ENCODE measurements around the gene RPN2. TPM values are rescaled to one million over a fixed set of nuclear protein-coding genes. Genes with fewer than 3 reads are reported as not detected.

RPN2 gene
- total and polyA plus RNA-seq, 2 donors from 2014 or later, result 175 to 207 TPM

DNA sequence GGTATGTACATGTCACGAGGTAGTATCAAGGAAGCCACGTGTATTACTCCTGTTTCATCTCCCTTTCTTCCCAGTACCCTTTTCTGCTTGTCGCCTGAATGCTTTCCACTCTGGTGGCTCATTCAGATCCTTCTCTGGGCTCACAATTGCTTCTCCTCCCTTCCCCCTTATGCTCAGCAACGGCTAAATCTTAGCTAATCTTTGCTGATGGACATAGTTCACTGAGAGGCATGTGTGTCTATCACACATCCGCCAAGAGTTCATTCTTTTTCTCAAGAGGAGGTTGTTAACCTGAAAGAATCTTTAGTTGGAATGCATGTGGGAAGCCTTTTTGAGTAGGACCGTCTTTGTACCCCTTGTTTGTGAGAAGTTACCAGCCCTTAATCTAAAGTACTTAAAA lies 26.0 kb downstream of the RPN2 start:
- no peak for TF ChIP-seq CTCF (IDR thresholded peaks at IDR 0.05; ENCODE audit: borderline replicate concordance, extremely low read depth, insufficient read depth)
- Histone ChIP-seq H3K27me3 (ENCODE audit: control insufficient read depth, insufficient read depth, low read length) (no peaks in the 10 kb centered on the region), H3K9me3 (ENCODE audit: control insufficient read depth in 2 of 3, insufficient read depth in 1 of 3, low read length in 3 of 3) (no peaks in the 10 kb centered on the region), H3K9ac (ENCODE audit: low read length in 3 of 3) (no peak overlapping the region), H3K36me3 (ENCODE audit: control insufficient read depth in 2 of 3, insufficient read depth in 3 of 3, low read length in 3 of 3) (peaks cover 8 to 62% (median 42%) of the 10 kb centered on the region in 3 donors), H3K27ac (ENCODE audit: low read depth in 2 of 2, low read length in 2 of 2) (no peak overlapping the region), H3K4me1 (ENCODE audit: control insufficient read depth in 2 of 3, insufficient read depth in 2 of 3, low read depth in 1 of 3, low read length in 3 of 3) (no peaks in the 10 kb centered on the region), H3K4me3 (ENCODE audit: low read length in 3 of 3) (no peak overlapping the region)
- no peak for DNase-seq
- FAIRE-seq, result no peak
- intact Hi-C loops (cut with DNase I), result no loop called here

DNA sequence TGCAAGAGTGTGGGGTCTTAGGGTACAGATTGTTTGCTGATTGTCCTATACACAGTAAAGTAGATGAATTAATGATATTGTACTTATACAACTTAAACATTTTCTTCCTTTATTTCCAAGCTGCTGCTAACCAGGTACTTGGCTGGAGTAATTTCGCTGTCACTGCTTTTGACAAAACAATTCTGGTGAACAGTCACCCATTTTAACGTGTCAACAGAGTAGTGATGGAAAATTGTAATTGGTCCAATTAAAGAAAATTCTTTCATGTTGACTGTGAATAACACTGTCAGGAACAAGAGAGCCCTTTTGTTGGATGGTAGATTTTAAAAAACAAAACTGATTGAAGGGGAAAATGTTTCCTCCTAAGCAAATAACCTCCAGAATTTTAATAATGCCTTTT lies 26.7 kb downstream of the RPN2 start:
- peaks cover 8 to 57% (median 39%) of the 10 kb centered on the region in 3 donors for H3K36me3 ChIP-seq (ENCODE audit: control insufficient read depth in 2 of 3, insufficient read depth in 3 of 3, low read length in 3 of 3)

GRCh38 chr20:37207171-37207570 lies 28.0 kb downstream of the RPN2 start:
- TF ChIP-seq CTCF (IDR thresholded peaks at IDR 0.05; ENCODE audit: borderline replicate concordance, extremely low read depth, insufficient read depth), result no peak
- Histone ChIP-seq H3K9ac (ENCODE audit: low read length in 3 of 3) (no peak overlapping the region), H3K4me1 (ENCODE audit: control insufficient read depth in 2 of 3, insufficient read depth in 2 of 3, low read depth in 1 of 3, low read length in 3 of 3) (no peaks in the 10 kb centered on the region), H3K4me3 (ENCODE audit: low read length in 3 of 3) (no peak overlapping the region), H3K36me3 (ENCODE audit: control insufficient read depth in 2 of 3, insufficient read depth in 3 of 3, low read length in 3 of 3) (peaks cover 8 to 50% (median 39%) of the 10 kb centered on the region in 3 donors), H3K27ac (ENCODE audit: low read depth in 2 of 2, low read length in 2 of 2) (no peak overlapping the region), H3K9me3 (ENCODE audit: control insufficient read depth in 2 of 3, insufficient read depth in 1 of 3, low read length in 3 of 3) (no peaks in the 10 kb centered on the region), H3K27me3 (ENCODE audit: control insufficient read depth, insufficient read depth, low read length) (no peaks in the 10 kb centered on the region)
- DNase-seq, result no peak
- intact Hi-C loops (cut with DNase I), result no loop called here
- no peak for FAIRE-seq

More for the DNA sequence above, 26.7 kb downstream of the RPN2 start:
- no peak for TF ChIP-seq CTCF (IDR thresholded peaks at IDR 0.05; ENCODE audit: borderline replicate concordance, extremely low read depth, insufficient read depth)
- no peak overlapping the region for H3K9ac ChIP-seq (ENCODE audit: low read length in 3 of 3)
- H3K9me3 ChIP-seq (ENCODE audit: control insufficient read depth in 2 of 3, insufficient read depth in 1 of 3, low read length in 3 of 3), result no peaks in the 10 kb centered on the region
- DNase-seq, result no peak
- intact Hi-C loops (cut with DNase I), result no loop called here
- H3K4me3 ChIP-seq (ENCODE audit: low read length in 3 of 3), result no peak overlapping the region
- H3K27me3 ChIP-seq (ENCODE audit: control insufficient read depth, insufficient read depth, low read length), result no peaks in the 10 kb centered on the region
- H3K4me1 ChIP-seq (ENCODE audit: control insufficient read depth in 2 of 3, insufficient read depth in 2 of 3, low read depth in 1 of 3, low read length in 3 of 3), result no peaks in the 10 kb centered on the region
- H3K27ac ChIP-seq (ENCODE audit: low read depth in 2 of 2, low read length in 2 of 2), result no peak overlapping the region
- no peak for FAIRE-seq

- H3K4me1 ChIP-seq (ENCODE audit: control insufficient read depth in 2 of 3, insufficient read depth in 2 of 3, low read depth in 1 of 3, low read length in 3 of 3), result no peaks in the 10 kb centered on the region
- H3K9me3 ChIP-seq (ENCODE audit: control insufficient read depth in 2 of 3, insufficient read depth in 1 of 3, low read length in 3 of 3), result no peaks in the 10 kb centered on the region
- DNase-seq, result no peak
- H3K36me3 ChIP-seq (ENCODE audit: control insufficient read depth in 2 of 3, insufficient read depth in 3 of 3, low read length in 3 of 3), result peaks cover 11 to 46% (median 38%) of the 10 kb centered on the region in 3 donors
- no peak for TF ChIP-seq CTCF (IDR thresholded peaks at IDR 0.05; ENCODE audit: borderline replicate concordance, extremely low read depth, insufficient read depth)
- no peak for FAIRE-seq
- no peaks in the 10 kb centered on the region for H3K27me3 ChIP-seq (ENCODE audit: control insufficient read depth, insufficient read depth, low read length)
- intact Hi-C loops (cut with DNase I), result no loop called here
- H3K27ac ChIP-seq (ENCODE audit: low read depth in 2 of 2, low read length in 2 of 2), result no peak overlapping the region
- no peak overlapping the region for H3K9ac ChIP-seq (ENCODE audit: low read length in 3 of 3)
- H3K4me3 ChIP-seq (ENCODE audit: low read length in 3 of 3), result no peak overlapping the region
Observed at GRCh38 chr20:37209193-37209592, 30.1 kb downstream of the RPN2 start.

All from kidney (tissue), 14 donors.